Measurements from ENCODE around the gene FCHSD2. TPM values are rescaled to one million over a fixed set of nuclear protein-coding genes. Genes with fewer than 3 reads are reported as not detected.
A peak's percentile ranks its signal among the peaks of the same experiment; 100 is the strongest.

FCHSD2 gene
- polyA plus RNA-seq, 2 of the 4 experiments (the other 2 are of a cell fraction), result 10.5 to 19.0 TPM

DNA sequence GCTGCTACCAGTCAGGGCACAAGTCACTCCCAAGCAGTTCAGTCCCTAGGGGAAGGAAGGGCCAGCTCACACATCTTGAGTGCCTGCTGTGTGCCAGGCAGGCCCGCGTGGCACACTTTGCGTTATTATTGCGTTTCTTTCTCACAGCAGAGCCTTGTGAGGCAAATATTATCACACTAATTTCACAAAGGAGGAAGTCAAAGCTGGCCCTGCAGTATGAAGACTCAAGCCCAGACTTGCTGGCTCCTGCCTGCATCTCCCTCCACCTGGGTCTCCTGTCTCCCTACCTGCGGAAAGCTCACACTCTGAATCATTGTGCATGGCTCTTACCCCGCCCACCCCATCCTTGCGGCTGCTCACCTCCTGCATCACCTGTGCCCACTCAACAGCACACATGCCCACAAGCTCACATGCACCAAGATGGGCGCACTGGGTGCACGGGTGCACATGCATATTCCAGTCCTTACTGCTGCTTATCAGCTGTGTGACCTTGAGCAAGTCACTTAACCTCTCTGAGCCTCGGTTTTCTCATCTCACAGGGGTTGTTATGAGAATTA, 44.3 kb upstream of the FCHSD2 start:
- ATAC-seq, result peak; percentile 49 to 62

DNA sequence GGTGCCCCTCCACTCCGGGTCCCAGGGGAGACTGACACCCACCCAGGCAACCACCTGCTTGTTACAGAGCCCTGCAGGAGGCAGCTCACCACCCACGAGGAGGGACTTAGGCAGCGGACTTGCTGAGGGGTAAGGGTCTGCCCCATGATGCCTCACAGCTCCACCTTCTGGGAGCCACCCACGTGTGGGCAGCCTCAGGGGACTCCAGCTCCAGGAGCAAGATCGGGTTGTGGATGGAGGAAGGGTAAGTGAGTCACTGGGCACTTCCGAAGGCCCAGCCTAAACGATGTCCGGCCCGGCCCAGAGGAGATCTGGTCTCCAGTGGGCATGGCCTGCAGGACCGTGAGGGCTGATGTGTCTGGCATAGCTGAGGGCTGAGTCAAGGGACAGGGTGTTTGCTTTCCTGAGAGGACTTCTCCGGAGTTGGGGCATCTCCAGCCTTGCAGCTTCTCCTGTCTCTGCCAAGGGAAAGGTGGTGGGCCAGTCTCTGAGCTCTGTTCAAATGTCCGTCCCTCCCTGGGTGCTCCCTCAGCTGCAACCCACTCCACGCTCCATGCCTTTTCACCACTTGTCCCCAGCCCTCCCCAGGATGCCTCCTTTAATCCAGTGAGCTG, 43.7 kb upstream of the FCHSD2 start:
- POLR2A ChIA-PET, result interaction anchor here (0.5 to 1.3 kb wide), 4 partner anchors 43 to 373 kb away, joined by 3 to 4 read pairs (median 4); partner anchors contain the start of gene FCHSD2
- TF ChIP-seq RNF2 (IDR thresholded peaks at IDR 0.05; ENCODE audit: borderline replicate concordance, low read depth) (no peak), FOSL2 (IDR thresholded peaks at IDR 0.05) (no peak), FOSL2 (CRISPR knock-in tag; IDR thresholded peaks at IDR 0.05) (peak; percentile 73), JUNB (IDR thresholded peaks at IDR 0.05) (0 out of 2 replicates have a peak, but pooled peaks have one; percentile 16), POLR2AphosphoS2 (conservative IDR thresholded peaks at IDR 0.05; ENCODE audit: low read length) (no peak), KDM5A (IDR thresholded peaks at IDR 0.05) (no peak), SREBF2 (IDR thresholded peaks at IDR 0.05) (no peak), KDM1A (IDR thresholded peaks at IDR 0.05; ENCODE audit: low read depth) (no peak), BHLHE40 (IDR thresholded peaks at IDR 0.05; ENCODE audit: low read depth, low read length) (no peak), GATA3 (IDR thresholded peaks at IDR 0.05; ENCODE audit: borderline replicate concordance) (peak; percentile 52; the same call in 1 of the 2 replicates), POLR2A (IDR thresholded peaks at IDR 0.05; ENCODE audit: low read length) (0 out of 2 replicates have a peak, but pooled peaks have one; percentile 26), EP300 (IDR thresholded peaks at IDR 0.05) (no peak), NPAS2 (CRISPR knock-in tag; IDR thresholded peaks at IDR 0.05; ENCODE audit: borderline replicate concordance) (no peak), ZFP36 (IDR thresholded peaks at IDR 0.05; ENCODE audit: borderline replicate concordance, partially characterized antibody) (no peak), RAD21 (conservative IDR thresholded peaks at IDR 0.05 in 1 of 2, IDR thresholded peaks at IDR 0.05 in 1 of 2) (peak in 1 of 2 experiments; percentile 9; a peak in 1 of 5 replicates)
- TF ChIP-seq, protein P1, sequence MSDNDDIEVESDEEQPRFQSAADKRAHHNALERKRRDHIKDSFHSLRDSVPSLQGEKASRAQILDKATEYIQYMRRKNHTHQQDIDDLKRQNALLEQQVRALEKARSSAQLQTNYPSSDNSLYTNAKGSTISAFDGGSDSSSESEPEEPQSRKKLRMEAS (IDR thresholded peaks at IDR 0.05), result peak; percentile 84
- peak overlapping the region; percentile 62 for H3K4me2 ChIP-seq
- peak overlapping the region; percentile 74 to 84 for H3K27ac ChIP-seq
- whole genome bisulfite sequencing (ENCODE audit: missing lambda C conversion rate), result 1% methylated on average over 10 of the region's 13 CpGs
- CTCF ChIA-PET, result interaction anchor here (0.5 to 13.9 kb wide), 32 partner anchors 8 to 633 kb away, joined by 3 to 179 read pairs (median 4); partner anchors contain the start of gene FCHSD2
- H3K4me1 ChIP-seq, result peaks cover 29% of the 10 kb centered on the region
- FAIRE-seq (no peak), DNase-seq (ENCODE audit: low read depth in 1 of 2, low spot score in 1 of 2) (peak; percentile 76 to 79), ATAC-seq (peak; percentile 84 to 91)
- no peak overlapping the region for H3K4me3 ChIP-seq
- H3K9me3 ChIP-seq, result no peaks in the 10 kb centered on the region

More for the DNA sequence above, 44.3 kb upstream of the FCHSD2 start:
- peak overlapping the region; percentile 62 for H3K4me2 ChIP-seq
- no peak overlapping the region for H3K4me3 ChIP-seq
- peak in 1 of 2 experiments; percentile 29 for DNase-seq (ENCODE audit: low read depth in 1 of 2, low spot score in 1 of 2)
- FAIRE-seq, result no peak
- peak overlapping the region; percentile 74 to 84 for H3K27ac ChIP-seq
- whole genome bisulfite sequencing (ENCODE audit: missing lambda C conversion rate), result 43% methylated on average over 10 of the region's 10 CpGs
- H3K4me1 ChIP-seq, result peaks cover 31% of the 10 kb centered on the region
- TF ChIP-seq RFX5 (IDR thresholded peaks at IDR 0.05) (no peak), ZFP36 (IDR thresholded peaks at IDR 0.05; ENCODE audit: borderline replicate concordance, partially characterized antibody) (peak; percentile 78)
- H3K9me3 ChIP-seq, result no peaks in the 10 kb centered on the region
- ChIA-PET CTCF (interaction anchor here (0.6 to 13.9 kb wide), 28 partner anchors 8 to 634 kb away, joined by 3 to 179 read pairs (median 6); partner anchors contain the start of gene FCHSD2), POLR2A (interaction anchor here (1.3 kb wide), 1 partner anchor 56 kb away, joined by 4 read pairs; no protein-coding TSS in a partner anchor)

DNA sequence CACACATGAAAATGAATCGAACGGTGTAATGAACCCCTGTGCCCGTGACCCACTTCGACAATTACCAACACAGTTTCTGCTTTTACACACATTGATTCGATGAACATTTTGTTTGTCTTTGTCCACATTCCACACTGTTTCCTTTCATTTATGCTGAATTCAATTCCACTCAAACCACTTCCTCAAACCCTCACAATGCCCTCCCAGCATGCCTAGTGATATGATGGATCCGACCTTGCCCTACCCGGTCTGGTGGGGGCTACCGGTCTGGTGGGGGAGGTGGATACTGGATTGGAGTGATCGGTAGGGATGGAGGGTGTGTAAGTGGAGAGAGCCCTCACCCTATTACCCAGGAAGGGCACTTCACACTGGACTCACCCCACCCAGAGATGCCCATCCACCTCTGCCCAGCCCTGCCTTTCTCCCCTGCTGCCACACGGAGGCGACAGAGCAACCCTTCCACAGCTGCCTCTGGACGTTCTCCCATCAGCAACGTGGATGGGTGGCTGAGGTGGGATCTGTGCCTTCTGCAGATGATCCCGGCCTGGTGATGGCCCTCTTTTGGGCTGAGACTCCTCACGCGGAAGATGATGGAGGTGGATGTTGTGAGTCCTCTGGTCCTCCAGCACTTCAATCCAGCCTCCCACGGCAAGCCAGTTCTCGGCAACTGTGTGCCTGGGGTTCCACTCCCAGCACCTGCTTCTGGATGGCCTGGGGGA, 43.0 kb upstream of the FCHSD2 start:
- WGBS (ENCODE audit: missing lambda C conversion rate), result 38% methylated on average over 16 of the region's 18 CpGs
- no peak for FAIRE-seq
- Histone ChIP-seq H3K27ac (peak overlapping the region; percentile 74 to 84), H3K4me1 (peaks cover 29% of the 10 kb centered on the region), H3K4me3 (no peak overlapping the region), H3K9me3 (no peaks in the 10 kb centered on the region), H3K4me2 (peak overlapping the region; percentile 62)
- peak; percentile 84 to 93 for ATAC-seq
- TF ChIP-seq SMC3 (IDR thresholded peaks at IDR 0.05), result peak; percentile 90
- no peak for TF ChIP-seq ZSCAN20 (CRISPR knock-in tag; IDR thresholded peaks at IDR 0.05)
- no peak for TF ChIP-seq NR3C1 (IDR thresholded peaks at IDR 0.05)
- TF ChIP-seq EP300 (IDR thresholded peaks at IDR 0.05), result no peak
- TF ChIP-seq, protein P2, sequence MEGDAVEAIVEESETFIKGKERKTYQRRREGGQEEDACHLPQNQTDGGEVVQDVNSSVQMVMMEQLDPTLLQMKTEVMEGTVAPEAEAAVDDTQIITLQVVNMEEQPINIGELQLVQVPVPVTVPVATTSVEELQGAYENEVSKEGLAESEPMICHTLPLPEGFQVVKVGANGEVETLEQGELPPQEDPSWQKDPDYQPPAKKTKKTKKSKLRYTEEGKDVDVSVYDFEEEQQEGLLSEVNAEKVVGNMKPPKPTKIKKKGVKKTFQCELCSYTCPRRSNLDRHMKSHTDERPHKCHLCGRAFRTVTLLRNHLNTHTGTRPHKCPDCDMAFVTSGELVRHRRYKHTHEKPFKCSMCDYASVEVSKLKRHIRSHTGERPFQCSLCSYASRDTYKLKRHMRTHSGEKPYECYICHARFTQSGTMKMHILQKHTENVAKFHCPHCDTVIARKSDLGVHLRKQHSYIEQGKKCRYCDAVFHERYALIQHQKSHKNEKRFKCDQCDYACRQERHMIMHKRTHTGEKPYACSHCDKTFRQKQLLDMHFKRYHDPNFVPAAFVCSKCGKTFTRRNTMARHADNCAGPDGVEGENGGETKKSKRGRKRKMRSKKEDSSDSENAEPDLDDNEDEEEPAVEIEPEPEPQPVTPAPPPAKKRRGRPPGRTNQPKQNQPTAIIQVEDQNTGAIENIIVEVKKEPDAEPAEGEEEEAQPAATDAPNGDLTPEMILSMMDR (IDR thresholded peaks at IDR 0.05), result peak; percentile 80
- TF ChIP-seq NFE2L2 (conservative IDR thresholded peaks at IDR 0.05; ENCODE audit: low read length), result 0 out of 2 replicates have a peak, but pooled peaks have one; percentile 3
- no peak for TF ChIP-seq MAZ (IDR thresholded peaks at IDR 0.05; ENCODE audit: borderline replicate concordance, low read depth, low read length)
- no peak for TF ChIP-seq CBX8 (IDR thresholded peaks at IDR 0.05)
- TF ChIP-seq RAD21 (conservative IDR thresholded peaks at IDR 0.05 in 1 of 2, IDR thresholded peaks at IDR 0.05 in 1 of 2), result peak; percentile 79 to 90
- TF ChIP-seq MYC (IDR thresholded peaks at IDR 0.05; ENCODE audit: borderline replicate concordance, low read length), result no peak; the same call in 1 of the 2 replicates
- TF ChIP-seq, protein P3, sequence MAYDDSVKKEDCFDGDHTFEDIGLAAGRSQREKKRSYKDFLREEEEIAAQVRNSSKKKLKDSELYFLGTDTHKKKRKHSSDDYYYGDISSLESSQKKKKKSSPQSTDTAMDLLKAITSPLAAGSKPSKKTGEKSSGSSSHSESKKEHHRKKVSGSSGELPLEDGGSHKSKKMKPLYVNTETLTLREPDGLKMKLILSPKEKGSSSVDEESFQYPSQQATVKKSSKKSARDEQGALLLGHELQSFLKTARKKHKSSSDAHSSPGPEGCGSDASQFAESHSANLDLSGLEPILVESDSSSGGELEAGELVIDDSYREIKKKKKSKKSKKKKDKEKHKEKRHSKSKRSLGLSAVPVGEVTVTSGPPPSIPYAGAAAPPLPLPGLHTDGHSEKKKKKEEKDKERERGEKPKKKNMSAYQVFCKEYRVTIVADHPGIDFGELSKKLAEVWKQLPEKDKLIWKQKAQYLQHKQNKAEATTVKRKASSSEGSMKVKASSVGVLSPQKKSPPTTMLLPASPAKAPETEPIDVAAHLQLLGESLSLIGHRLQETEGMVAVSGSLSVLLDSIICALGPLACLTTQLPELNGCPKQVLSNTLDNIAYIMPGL (CRISPR knock-in tag; IDR thresholded peaks at IDR 0.05; ENCODE audit: borderline replicate concordance), result no peak
- TF ChIP-seq, protein P4, sequence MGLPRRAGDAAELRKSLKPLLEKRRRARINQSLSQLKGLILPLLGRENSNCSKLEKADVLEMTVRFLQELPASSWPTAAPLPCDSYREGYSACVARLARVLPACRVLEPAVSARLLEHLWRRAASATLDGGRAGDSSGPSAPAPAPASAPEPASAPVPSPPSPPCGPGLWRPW (IDR thresholded peaks at IDR 0.05), result no peak
- TF ChIP-seq FOSL2 (IDR thresholded peaks at IDR 0.05), result no peak
- no peak for TF ChIP-seq FOSL2 (CRISPR knock-in tag; IDR thresholded peaks at IDR 0.05)
- DNase-seq (ENCODE audit: low read depth in 1 of 2, low spot score in 1 of 2), result peak; percentile 76 to 91
- POLR2A ChIA-PET, result interaction anchor here (0.9 to 1.3 kb wide), 3 partner anchors 43 to 372 kb away, joined by 3 to 4 read pairs (median 3); partner anchors contain the start of gene FCHSD2
- CTCF ChIA-PET, result interaction anchor here (0.8 to 13.9 kb wide), 29 partner anchors 9 to 632 kb away, joined by 3 to 179 read pairs (median 4); partner anchors contain the start of gene FCHSD2
